Loucy (cell line): ENCODE results near the gene LHFPL2.

ENCODE experiments used
- H2AFZ ChIP-seq: fragments of 200-600 bp; sonication (generic); 2 replicates; pipeline ENCODE4 v1.6.0; 2016; ENCODE audit warnings: antibody characterized with exemption, mild to moderate bottlenecking, low read length, moderate library complexity
- H3F3A ChIP-seq: fragments of 200-600 bp; 2 replicates; pipeline ENCODE4 v1.6.0; 2016; ENCODE audit warnings: antibody characterized with exemption, low read depth, mild to moderate bottlenecking
- H3K27me3 ChIP-seq: fragments of 200-600 bp; sonication (generic); 2 replicates; pipeline ENCODE4 v1.6.1; 2014; ENCODE audit warnings: low read length, mild to moderate bottlenecking; ENCODE audit not compliant: insufficient read depth, poor library complexity, severe bottlenecking
- H3K36me3 ChIP-seq: fragments of 200-600 bp; sonication (generic); 2 replicates; pipeline ENCODE4 v1.6.1; 2016; ENCODE audit warnings: low read length; ENCODE audit not compliant: insufficient read depth
- H3K4me1 ChIP-seq: fragments of 200-600 bp; sonication (generic); 2 replicates; pipeline ENCODE4 v1.5.1; 2014; ENCODE audit warnings: low read length, mild to moderate bottlenecking; ENCODE audit not compliant: insufficient read depth, poor library complexity, severe bottlenecking
- H3K4me2 ChIP-seq: fragments of 200-600 bp; sonication (generic); 2 replicates; pipeline ENCODE4 v1.6.0; 2014; ENCODE audit warnings: antibody characterized with exemption, low read length, low read depth, mild to moderate bottlenecking; ENCODE audit not compliant: poor library complexity, severe bottlenecking
- H3K4me3 ChIP-seq: fragments of 200-600 bp; sonication (generic); 2 replicates; pipeline ENCODE4 v1.5.1; 2014; ENCODE audit warnings: low read length, mild to moderate bottlenecking, mixed read lengths; ENCODE audit not compliant: poor library complexity, severe bottlenecking
- H3K79me2 ChIP-seq: fragments of 200-600 bp; sonication (generic); 2 replicates; pipeline ENCODE4 v1.6.1; 2014; ENCODE audit warnings: low read length; ENCODE audit not compliant: insufficient read depth
- H3K9ac ChIP-seq: fragments of 200-600 bp; sonication (generic); 2 replicates; pipeline ENCODE4 v1.6.0; 2014; ENCODE audit warnings: mild to moderate bottlenecking, low read depth, low read length, moderate library complexity; ENCODE audit not compliant: poor library complexity, severe bottlenecking
- H3K9me2 ChIP-seq: fragments of 200-600 bp; sonication (generic); replicated peaks from 2 replicates; pipeline ENCODE4 v1.6.1; 2016; ENCODE audit warnings: low read depth, low read length, mixed read lengths
- H3K9me3 ChIP-seq: fragments of 200-600 bp; sonication (generic); 2 replicates; pipeline ENCODE4 v1.6.1; 2014; ENCODE audit warnings: mild to moderate bottlenecking, antibody characterized with exemption, low read length, low read depth; ENCODE audit not compliant: insufficient read depth
- H4K20me1 ChIP-seq: fragments of 200-600 bp; sonication (generic); 2 replicates; pipeline ENCODE4 v1.6.0; 2014; ENCODE audit warnings: antibody characterized with exemption, low read length, mild to moderate bottlenecking; ENCODE audit not compliant: insufficient read depth, poor library complexity, severe bottlenecking
- EZH2phosphoT487 ChIP-seq: fragments of 200-600 bp; IDR thresholded peaks from 2 replicates; pipeline ENCODE4 v1.6.1; 2018; ENCODE audit warnings: antibody characterized with exemption, mild to moderate bottlenecking, moderate library complexity, borderline replicate concordance
- TF ChIP-seq, protein P1 (sequence below): fragments of 200-600 bp; sonication (generic); conservative IDR thresholded peaks from 2 replicates; pipeline ENCODE4 v1.5.1; 2014; ENCODE audit warnings: mild to moderate bottlenecking, antibody characterized with exemption, low read length

The LHFPL2 gene

GRCh38 chr5:78573318-78573717 lies 75.3 kb downstream of the LHFPL2 start:
- no peaks in the 10 kb centered on the region for H3K9me3 ChIP-seq
- no peak overlapping the region for H3K4me2 ChIP-seq
- no peaks in the 10 kb centered on the region for H4K20me1 ChIP-seq
- H3F3A ChIP-seq = no peaks in the 10 kb centered on the region
- H3K27me3 ChIP-seq = no peaks in the 10 kb centered on the region
- TF ChIP-seq EZH2phosphoT487 = no peak
- TF ChIP-seq, protein P1, sequence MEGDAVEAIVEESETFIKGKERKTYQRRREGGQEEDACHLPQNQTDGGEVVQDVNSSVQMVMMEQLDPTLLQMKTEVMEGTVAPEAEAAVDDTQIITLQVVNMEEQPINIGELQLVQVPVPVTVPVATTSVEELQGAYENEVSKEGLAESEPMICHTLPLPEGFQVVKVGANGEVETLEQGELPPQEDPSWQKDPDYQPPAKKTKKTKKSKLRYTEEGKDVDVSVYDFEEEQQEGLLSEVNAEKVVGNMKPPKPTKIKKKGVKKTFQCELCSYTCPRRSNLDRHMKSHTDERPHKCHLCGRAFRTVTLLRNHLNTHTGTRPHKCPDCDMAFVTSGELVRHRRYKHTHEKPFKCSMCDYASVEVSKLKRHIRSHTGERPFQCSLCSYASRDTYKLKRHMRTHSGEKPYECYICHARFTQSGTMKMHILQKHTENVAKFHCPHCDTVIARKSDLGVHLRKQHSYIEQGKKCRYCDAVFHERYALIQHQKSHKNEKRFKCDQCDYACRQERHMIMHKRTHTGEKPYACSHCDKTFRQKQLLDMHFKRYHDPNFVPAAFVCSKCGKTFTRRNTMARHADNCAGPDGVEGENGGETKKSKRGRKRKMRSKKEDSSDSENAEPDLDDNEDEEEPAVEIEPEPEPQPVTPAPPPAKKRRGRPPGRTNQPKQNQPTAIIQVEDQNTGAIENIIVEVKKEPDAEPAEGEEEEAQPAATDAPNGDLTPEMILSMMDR = no peak
- no peak overlapping the region for H3K4me3 ChIP-seq
- no peak overlapping the region for H3K9ac ChIP-seq
- H3K9me2 ChIP-seq = no peaks in the 10 kb centered on the region
- H2AFZ ChIP-seq = peak overlapping the region; percentile 24; the same call in 1 of the 2 replicates
- no peaks in the 10 kb centered on the region for H3K79me2 ChIP-seq
- no peaks in the 10 kb centered on the region for H3K36me3 ChIP-seq
- peaks cover 15% of the 10 kb centered on the region for H3K4me1 ChIP-seq

- H3K4me3 ChIP-seq = no peak overlapping the region
- no peaks in the 10 kb centered on the region for H3F3A ChIP-seq
- TF ChIP-seq, protein P1 = no peak
- no peak for TF ChIP-seq EZH2phosphoT487
- peaks cover 15% of the 10 kb centered on the region for H3K4me1 ChIP-seq
- H3K4me2 ChIP-seq = no peak overlapping the region
- H4K20me1 ChIP-seq = no peaks in the 10 kb centered on the region
- no peaks in the 10 kb centered on the region for H3K9me3 ChIP-seq
- H3K79me2 ChIP-seq = no peaks in the 10 kb centered on the region
- H3K36me3 ChIP-seq = no peaks in the 10 kb centered on the region
- H3K9ac ChIP-seq = no peak overlapping the region
- H3K27me3 ChIP-seq = no peaks in the 10 kb centered on the region
- no peak overlapping the region for H2AFZ ChIP-seq
- no peaks in the 10 kb centered on the region for H3K9me2 ChIP-seq
Observed at GRCh38 chr5:78570646-78571045, 77.9 kb downstream of the LHFPL2 start.

GRCh38 chr5:78569441-78569840 lies 79.1 kb downstream of the LHFPL2 start:
- Histone ChIP-seq H3K36me3 (no peaks in the 10 kb centered on the region), H3F3A (no peaks in the 10 kb centered on the region), H4K20me1 (no peaks in the 10 kb centered on the region), H3K9ac (no peak overlapping the region), H3K4me3 (no peak overlapping the region), H3K4me1 (peaks cover 15% of the 10 kb centered on the region), H3K27me3 (no peaks in the 10 kb centered on the region), H2AFZ (no peak overlapping the region), H3K4me2 (no peak overlapping the region), H3K9me3 (no peaks in the 10 kb centered on the region), H3K9me2 (no peaks in the 10 kb centered on the region), H3K79me2 (no peaks in the 10 kb centered on the region)
- no peak for TF ChIP-seq EZH2phosphoT487
- TF ChIP-seq, protein P1 = no peak
